Measurements from ENCODE around the gene VPS37C. TPM values are rescaled to one million over a fixed set of nuclear protein-coding genes. Genes with fewer than 3 reads are reported as not detected.

VPS37C gene
- polyA plus RNA-seq, 1 of the 3 experiments (the other 2 are of a cell fraction), result 15.2 TPM

GRCh38 chr11:61153593-61154095 is 7.6 kb downstream of the VPS37C start:
- peaks cover 21% of the 10 kb centered on the region for H3K9me3 ChIP-seq
- no peak overlapping the region for H2AFZ ChIP-seq (ENCODE audit: low read depth)
- peaks cover 8 to 21% of the 10 kb centered on the region in 2 experiments; a peak in 2 of 4 replicates for H3K4me1 ChIP-seq (ENCODE audit: control insufficient read depth in 1 of 2, insufficient read depth in 2 of 2, low read depth in 1 of 2, low read length in 1 of 2)
- H3K27me3 ChIP-seq (ENCODE audit: insufficient read depth), result no peaks in the 10 kb centered on the region
- ChIA-PET CTCF (interaction anchor here (0.9 to 1.8 kb wide), 5 partner anchors 12 to 323 kb away, joined by 3 to 5 read pairs (median 4); no protein-coding TSS in a partner anchor), POLR2A (no interaction called here)
- peak overlapping the region; percentile 36 to 45; a peak in 3 of 4 replicates for H3K27ac ChIP-seq (ENCODE audit: low read depth in 2 of 2, low read length in 1 of 2)
- H3K36me3 ChIP-seq (replicated peaks in 1 of 2; ENCODE audit: control insufficient read depth in 1 of 2, insufficient read depth in 2 of 2, low read length in 1 of 2), result peaks cover 0 to 34% of the 10 kb centered on the region in 2 experiments
- no peak for DNase-seq
- no peak overlapping the region for H3K9ac ChIP-seq
- no peak for TF ChIP-seq FOSL2 (IDR thresholded peaks at IDR 0.05; ENCODE audit: borderline replicate concordance, low read depth)
- 0 out of 2 replicates have a peak overlapping the region, but pooled peaks have one; percentile 5 for H3K4me2 ChIP-seq
- no peaks in the 10 kb centered on the region for H3K9me2 ChIP-seq
- peaks cover 96% of the 10 kb centered on the region for H3K79me2 ChIP-seq (ENCODE audit: insufficient read depth)
- 100% methylated on average over 2 of the region's 2 CpGs for WGBS (ENCODE audit: low lambda C conversion rate)
- no peak overlapping the region for H3K4me3 ChIP-seq (ENCODE audit: low read depth in 2 of 2, low read length in 1 of 2)
- peaks cover 6% of the 10 kb centered on the region for H3F3A ChIP-seq (replicated peaks; ENCODE audit: insufficient read depth)
- H4K20me1 ChIP-seq (ENCODE audit: insufficient read depth), result 0 out of 2 replicates have a peak, but pooled peaks cover 13% of the 10 kb centered on the region

- 88% methylated on average over 9 of the region's 9 CpGs for WGBS (ENCODE audit: low lambda C conversion rate)
- CTCF ChIA-PET, result interaction anchor here (0.9 to 1.8 kb wide), 4 partner anchors 11 to 233 kb away, joined by 3 to 7 read pairs (median 4); no protein-coding TSS in a partner anchor
- no peaks in the 10 kb centered on the region for H3K9me2 ChIP-seq
- H3K4me3 ChIP-seq (ENCODE audit: low read depth in 2 of 2, low read length in 1 of 2), result no peak overlapping the region
- 0 out of 2 replicates have a peak, but pooled peaks cover 13% of the 10 kb centered on the region for H4K20me1 ChIP-seq (ENCODE audit: insufficient read depth)
- H3K4me2 ChIP-seq, result peak overlapping the region; percentile 5; the same call in 1 of the 2 replicates
- H3K9me3 ChIP-seq, result peaks cover 21% of the 10 kb centered on the region
- TF ChIP-seq FOXJ3 (CRISPR knock-in tag; IDR thresholded peaks at IDR 0.05) (no peak), NRF1 (IDR thresholded peaks at IDR 0.05; ENCODE audit: low read depth, low read length) (no peak), EZH2phosphoT487 (IDR thresholded peaks at IDR 0.05; ENCODE audit: borderline replicate concordance, low read depth) (no peak), FOSL2 (IDR thresholded peaks at IDR 0.05; ENCODE audit: borderline replicate concordance, low read depth) (peak; percentile 11; the same call in 1 of the 2 replicates), FOXM1 (IDR thresholded peaks at IDR 0.05; ENCODE audit: low read depth) (no peak), GABPA (IDR thresholded peaks at IDR 0.05; ENCODE audit: low read depth) (no peak), JUND (IDR thresholded peaks at IDR 0.05) (0 out of 2 replicates have a peak, but pooled peaks have one; percentile 9), CHD2 (IDR thresholded peaks at IDR 0.05; ENCODE audit: low read length, partially characterized antibody) (no peak), RFX5 (IDR thresholded peaks at IDR 0.05; ENCODE audit: low read length) (no peak)
- peaks cover 8 to 23% of the 10 kb centered on the region in 2 experiments; a peak in 2 of 4 replicates for H3K4me1 ChIP-seq (ENCODE audit: control insufficient read depth in 1 of 2, insufficient read depth in 2 of 2, low read depth in 1 of 2, low read length in 1 of 2)
- H2AFZ ChIP-seq (ENCODE audit: low read depth), result no peak overlapping the region
- no peak for DNase-seq
- no peaks in the 10 kb centered on the region for H3K27me3 ChIP-seq (ENCODE audit: insufficient read depth)
- H3K27ac ChIP-seq (ENCODE audit: low read depth in 2 of 2, low read length in 1 of 2), result peak overlapping the region; percentile 36 to 45; a peak in 3 of 4 replicates
- peaks cover 3% of the 10 kb centered on the region for H3F3A ChIP-seq (replicated peaks; ENCODE audit: insufficient read depth)
- H3K36me3 ChIP-seq (replicated peaks in 1 of 2; ENCODE audit: control insufficient read depth in 1 of 2, insufficient read depth in 2 of 2, low read length in 1 of 2), result peaks cover 0 to 34% of the 10 kb centered on the region in 2 experiments
- H3K79me2 ChIP-seq (ENCODE audit: insufficient read depth), result peaks cover 90% of the 10 kb centered on the region
- POLR2A ChIA-PET, result no interaction called here
- no peak overlapping the region for H3K9ac ChIP-seq
Observed at GRCh38 chr11:61152816-61153592, 8.2 kb downstream of the VPS37C start.
